GM12865 (cell line): ENCODE measurements around the gene VEZT.

ENCODE experiments used
- DNase-seq: peaks from one replicate; pipeline ENCODE4 v3.0.0; 2010; ENCODE audit warnings: low read depth
- H3K4me3 ChIP-seq: 2 replicates; pipeline ENCODE4 v1.5.1; 2011; ENCODE audit warnings: mild to moderate bottlenecking, low read depth, low read length, control low read depth
- TF ChIP-seq, protein P1 (sequence below): IDR thresholded peaks from 2 replicates; pipeline ENCODE4 v1.5.1; 2011; ENCODE audit warnings: low read length, control low read depth, low read depth, inconsistent platforms; ENCODE audit not compliant: insufficient read depth; ENCODE audit errors: missing control alignments

The VEZT gene

DNA sequence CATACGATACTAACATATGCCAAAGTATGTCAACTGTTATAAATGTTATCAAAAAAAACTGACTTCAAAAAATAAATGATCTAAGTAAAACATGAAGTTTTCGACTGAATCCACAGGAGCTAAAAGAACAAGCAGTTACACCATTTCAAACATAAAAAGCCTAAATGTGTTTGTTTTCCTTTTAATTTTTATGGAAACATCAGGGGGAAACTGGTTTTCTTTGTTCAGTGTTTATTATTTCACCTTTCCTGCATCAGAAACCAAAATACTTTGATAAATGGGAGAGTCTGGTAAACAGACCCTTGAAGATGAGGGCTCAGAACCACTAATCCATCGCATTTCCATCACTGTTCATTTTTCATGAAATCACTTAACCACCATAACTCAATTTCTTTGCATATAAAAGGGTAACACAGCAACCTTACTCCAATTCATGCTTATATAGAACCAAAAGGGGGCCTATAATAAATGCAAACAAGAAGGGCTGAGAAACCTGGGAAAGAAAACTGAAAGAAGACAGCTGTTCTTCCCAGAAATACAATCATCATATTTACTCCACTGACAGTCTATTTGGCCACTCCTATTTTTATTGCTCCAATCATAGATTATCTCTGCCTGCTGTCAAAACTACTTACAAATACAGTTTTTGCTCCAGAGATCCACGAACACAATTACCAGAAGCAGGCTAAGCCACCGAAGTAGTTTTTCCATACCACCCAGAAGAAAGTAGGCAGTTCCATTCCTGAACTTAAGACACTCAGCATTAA lies 17.3 kb upstream of the VEZT start:
- H3K4me3 ChIP-seq, result peak overlapping the region; percentile 41
- TF ChIP-seq, protein P1, sequence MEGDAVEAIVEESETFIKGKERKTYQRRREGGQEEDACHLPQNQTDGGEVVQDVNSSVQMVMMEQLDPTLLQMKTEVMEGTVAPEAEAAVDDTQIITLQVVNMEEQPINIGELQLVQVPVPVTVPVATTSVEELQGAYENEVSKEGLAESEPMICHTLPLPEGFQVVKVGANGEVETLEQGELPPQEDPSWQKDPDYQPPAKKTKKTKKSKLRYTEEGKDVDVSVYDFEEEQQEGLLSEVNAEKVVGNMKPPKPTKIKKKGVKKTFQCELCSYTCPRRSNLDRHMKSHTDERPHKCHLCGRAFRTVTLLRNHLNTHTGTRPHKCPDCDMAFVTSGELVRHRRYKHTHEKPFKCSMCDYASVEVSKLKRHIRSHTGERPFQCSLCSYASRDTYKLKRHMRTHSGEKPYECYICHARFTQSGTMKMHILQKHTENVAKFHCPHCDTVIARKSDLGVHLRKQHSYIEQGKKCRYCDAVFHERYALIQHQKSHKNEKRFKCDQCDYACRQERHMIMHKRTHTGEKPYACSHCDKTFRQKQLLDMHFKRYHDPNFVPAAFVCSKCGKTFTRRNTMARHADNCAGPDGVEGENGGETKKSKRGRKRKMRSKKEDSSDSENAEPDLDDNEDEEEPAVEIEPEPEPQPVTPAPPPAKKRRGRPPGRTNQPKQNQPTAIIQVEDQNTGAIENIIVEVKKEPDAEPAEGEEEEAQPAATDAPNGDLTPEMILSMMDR, result no peak
- no peak for DNase-seq

DNA sequence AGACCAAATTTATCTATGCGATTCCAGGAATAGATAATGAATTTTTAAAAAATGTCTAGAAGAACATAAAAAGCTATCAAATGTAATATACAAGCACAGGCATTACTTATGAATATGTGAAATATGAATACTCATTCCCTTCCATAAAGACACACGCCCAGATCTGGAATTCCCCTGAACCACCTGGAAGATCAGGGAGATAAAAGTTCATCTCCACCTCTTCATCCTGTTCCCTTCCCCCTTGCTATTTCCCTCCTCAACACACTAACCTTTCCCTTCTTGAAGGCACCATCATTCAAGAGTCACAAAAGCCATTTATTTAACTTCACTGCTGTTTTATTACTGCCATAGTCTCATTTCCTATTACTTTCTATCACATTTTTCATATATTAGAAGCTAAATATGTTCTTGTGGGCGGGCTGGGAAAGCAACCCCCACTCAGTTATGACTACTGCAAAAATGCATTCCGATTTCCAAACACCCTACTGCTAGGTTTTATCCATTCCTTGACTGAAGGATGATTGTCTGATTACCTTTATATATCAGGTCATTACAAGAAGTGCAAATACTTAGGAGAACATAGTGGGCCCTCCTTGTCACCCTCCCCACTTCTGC lies 16.4 kb upstream of the VEZT start:
- TF ChIP-seq, protein P1, result no peak
- peak overlapping the region; percentile 41 for H3K4me3 ChIP-seq
- peak; percentile 30 for DNase-seq

DNA sequence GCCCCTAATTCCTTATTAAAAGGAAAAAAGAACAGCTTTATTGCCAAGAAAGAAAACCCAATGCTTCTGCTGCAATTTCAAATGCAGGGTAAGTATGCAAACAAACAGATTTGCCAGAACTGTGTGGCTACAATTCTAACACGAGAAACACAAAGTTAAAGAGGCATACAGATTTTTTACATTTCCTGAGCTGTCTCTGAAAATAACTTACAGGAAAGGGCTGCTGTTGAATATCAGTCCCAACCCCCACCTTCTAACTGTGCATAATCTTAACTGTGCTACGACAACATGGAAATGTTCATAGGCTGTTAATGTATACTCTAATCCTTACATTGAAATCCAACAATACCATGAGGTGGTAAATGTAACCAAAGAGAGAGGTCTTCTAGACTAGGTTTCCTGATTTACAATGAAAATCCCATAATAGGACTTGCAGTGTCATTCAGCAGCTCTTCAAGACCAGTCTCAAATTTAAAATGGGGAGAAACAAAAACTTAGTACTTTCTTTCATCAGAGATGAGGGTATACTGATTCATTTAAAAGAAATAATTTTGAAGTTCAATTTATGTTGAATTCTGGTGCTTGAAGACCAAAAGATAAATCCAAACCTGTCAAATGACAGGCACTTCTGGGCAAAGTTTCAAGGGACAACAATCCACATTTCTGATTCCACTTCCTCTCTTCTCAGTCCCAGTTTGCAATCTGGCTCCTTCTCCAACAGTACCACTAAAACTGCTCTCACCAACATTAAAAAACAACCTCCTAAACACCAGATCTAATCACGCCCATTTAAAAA lies 14.7 kb upstream of the VEZT start:
- TF ChIP-seq, protein P1, result no peak
- peak overlapping the region; percentile 35 for H3K4me3 ChIP-seq
- DNase-seq, result peak; percentile 54

DNA sequence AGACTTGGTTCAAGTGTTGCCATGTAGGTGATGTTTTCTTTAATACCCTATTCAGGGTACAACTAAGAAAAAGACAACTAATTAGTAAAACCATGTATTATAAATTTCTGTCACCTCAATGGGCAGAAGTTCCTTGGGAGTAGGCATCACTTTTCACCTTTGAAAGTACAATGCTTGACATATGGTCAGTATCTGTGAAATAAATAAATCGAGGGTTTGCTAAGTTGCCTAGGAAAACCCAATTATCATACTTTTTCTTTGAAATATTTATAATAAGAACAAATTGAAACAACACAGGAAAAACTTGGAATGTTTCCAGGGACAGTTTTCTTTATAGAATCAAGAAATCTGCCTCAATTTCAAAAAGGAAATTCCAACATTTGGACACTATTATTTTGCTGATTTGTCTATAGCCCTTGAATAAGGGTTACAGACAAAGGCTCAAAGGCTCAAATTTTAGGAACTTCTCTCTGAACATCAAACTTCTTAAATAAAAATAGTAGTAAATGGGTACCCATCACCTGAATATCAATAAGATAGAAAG lies 14.0 kb upstream of the VEZT start:
- peak overlapping the region; percentile 44 for H3K4me3 ChIP-seq
- TF ChIP-seq, protein P1, result no peak

DNA sequence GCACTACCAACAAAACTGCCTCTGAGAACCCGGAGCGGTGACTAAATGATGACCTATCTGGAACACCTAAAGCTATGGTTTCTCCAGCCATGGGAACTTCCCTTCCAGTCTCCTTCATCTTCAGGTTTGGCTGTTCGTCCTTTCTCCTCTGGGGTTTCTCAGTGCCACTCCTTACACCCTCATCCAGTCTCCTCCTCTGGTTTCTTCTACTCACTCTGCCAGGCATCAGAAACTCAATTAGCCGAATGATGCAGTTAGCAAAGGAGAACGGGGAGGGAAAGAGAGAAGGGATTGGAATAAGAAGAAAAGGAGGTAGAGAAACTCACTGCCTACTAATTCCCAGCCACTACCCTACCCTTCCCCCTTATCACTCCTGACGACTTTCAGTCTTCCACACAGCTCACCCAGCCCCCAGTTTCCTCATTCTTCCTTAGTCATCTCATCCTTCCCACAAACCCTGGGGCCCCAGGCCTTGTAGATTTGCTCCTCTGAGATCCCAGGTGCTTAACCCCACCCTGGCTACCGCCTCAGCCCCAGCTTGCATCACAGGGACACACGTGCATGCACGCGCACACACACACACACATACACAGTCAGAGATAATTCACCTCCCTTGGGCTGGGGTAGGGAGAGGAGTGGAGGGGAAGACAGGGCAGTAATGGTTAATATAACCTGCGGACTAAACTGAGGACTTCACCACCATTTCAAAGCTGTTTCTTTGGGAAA lies 13.3 kb upstream of the VEZT start:
- TF ChIP-seq, protein P1, result no peak
- peak overlapping the region; percentile 44 for H3K4me3 ChIP-seq
- peak; percentile 77 for DNase-seq

More for the DNA sequence above, 14.0 kb upstream of the VEZT start:
- no peak for DNase-seq

DNA sequence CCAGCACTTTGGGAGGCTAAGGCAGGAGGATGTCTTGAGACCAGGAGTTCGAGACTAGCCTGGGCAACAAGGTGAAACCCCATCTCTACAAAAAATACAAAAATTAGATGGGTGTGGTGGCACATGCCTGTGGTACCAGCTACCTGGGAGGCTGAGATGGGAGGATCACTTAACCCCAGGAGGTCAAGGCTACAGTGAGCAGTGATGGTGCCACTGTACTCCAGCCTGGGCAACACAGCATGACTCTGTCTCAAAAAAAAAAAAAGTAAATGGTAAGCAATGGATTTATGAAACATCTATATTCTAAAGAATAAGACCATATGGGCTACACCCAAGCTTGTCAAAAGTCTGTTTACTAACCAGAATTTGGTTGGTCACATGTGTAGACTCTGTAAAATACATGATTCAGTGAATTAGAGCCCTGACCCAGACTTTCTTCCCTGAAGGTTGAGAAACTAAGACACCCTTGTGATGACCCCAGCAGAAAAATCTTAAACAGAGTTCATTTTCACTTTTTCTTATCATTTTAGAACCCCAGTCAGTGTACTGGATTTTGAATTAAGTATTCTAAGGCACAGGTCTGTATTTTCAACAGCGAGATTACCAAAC lies 12.5 kb upstream of the VEZT start:
- DNase-seq, result no peak
- H3K4me3 ChIP-seq, result no peak overlapping the region
- TF ChIP-seq, protein P1, result no peak
